Measurements from ENCODE around the gene CRYL1.

The CRYL1 gene

GRCh38 chr13:20528452-20528851 lies 2.8 kb upstream of the CRYL1 start:
- DNase-seq (ENCODE audit: low read depth): no peak

- DNase-seq (ENCODE audit: low read depth): no peak
These were observed 1.0 kb upstream of the CRYL1 start for GRCh38 chr13:20526664-20527063.

GRCh38 chr13:20525144-20525600 lies 485 bp downstream of the CRYL1 start:
- DNase-seq (ENCODE audit: low read depth): no peak

DNA sequence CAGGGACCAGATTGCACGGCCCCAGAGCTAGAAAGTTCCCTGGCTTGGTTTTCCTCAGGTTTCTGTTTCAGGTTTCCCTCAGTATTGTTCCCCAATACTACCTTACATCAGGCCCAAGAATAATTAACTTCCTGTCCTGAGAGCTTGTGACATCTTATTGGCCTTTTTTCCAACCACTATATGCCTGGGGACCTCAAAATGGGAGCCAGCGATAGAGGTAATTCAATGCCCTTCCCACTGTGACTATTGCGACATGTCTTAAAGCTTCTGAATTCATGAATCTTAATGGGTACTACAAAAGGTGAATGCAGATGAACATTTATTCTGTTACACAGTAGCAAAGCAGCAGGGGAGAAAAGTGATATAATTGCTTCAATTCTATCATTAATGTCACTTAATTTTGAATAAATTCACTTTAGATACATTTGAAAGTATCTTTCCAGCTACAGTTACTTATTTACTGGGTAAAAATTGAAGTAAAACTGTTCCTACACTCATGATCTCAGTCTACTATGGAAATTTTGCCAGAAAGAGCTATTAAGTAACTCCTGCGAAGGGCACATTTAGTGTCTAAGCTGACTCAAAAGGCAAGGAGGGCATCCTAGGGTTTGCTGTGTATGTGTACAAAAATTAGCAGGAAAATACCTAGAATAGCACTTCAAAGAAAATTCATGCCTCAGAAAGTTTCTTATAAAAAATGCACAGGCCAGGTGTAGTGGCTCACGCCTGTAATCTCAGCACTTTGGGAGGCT lies 4.1 kb downstream of the CRYL1 start:
- DNase-seq (ENCODE audit: low read depth): no peak

DNA sequence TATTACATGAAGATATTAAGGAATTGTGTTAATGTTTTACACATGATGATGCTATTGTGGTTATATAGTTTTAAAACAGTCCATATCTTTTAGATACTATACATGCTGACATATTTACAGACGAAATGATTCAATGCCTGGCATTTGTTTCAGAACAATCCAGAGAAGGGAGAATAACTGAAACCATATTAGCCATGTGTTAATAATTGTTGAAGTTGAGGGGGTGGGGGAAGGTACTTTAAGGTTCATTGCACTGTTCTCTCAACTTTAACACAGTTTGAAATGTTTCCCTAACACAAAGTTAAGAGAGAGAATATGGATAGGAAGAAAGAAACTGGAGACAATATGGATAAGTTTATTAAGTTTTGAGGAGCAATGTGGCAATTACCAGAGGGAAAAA lies 5.8 kb downstream of the CRYL1 start:
- DNase-seq (ENCODE audit: low read depth): no peak

DNA sequence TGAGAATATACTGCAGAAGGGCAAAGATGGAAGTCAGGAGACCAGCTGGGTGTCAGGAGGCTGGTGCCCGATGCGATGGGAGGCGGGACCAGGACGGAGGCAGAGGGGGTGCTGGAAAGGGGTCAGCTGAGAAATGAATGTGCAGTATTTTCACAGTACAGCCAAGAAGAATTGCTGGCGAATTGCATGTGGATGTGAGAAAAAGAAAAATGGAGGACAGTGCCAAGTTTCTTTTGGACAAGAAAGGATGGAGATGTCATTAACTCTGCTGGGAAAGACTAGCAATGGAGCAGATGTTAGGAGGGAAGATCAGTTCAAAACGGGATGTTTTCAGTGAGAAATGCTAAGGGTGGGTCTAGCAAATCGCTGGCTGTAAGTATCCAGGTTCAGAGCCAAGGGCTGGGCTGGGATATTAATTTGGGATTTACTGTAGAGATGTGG lies 7.0 kb downstream of the CRYL1 start:
- no peak for DNase-seq (ENCODE audit: low read depth)

- no peak for DNase-seq (ENCODE audit: low read depth)
These were observed 10.8 kb downstream of the CRYL1 start for GRCh38 chr13:20514866-20515265.

- DNase-seq (ENCODE audit: low read depth): no peak
These were observed 12.1 kb downstream of the CRYL1 start for GRCh38 chr13:20513466-20513995.

DNA sequence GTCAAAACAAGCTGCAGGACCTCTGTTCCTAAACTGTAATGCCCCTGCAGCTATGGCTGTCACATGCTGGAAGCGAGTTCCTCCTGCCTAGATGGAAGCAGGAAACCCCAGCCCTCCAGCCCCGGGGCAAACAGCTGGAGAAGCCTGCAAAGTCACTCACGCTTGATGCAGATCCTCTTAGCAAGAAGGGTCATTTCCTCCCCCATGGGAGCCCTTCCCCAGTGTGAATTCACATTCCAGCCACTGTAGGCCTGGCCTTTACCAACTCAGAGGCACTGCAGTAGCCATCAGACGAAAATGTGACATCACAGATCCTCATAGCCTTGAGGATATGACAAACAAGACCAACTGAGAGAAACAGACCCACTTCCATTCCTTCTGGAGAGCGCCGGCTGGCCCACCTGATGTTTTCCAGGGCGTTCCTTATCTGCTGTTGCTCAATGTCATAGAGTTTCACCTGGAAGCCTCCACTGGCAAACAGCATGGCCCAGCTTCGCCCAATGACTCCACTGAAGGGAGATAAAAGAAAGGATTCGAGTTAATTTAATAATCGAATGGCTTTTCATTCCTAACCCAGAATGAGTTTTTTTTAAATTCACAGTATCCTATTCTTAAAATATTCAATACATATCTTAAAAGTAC lies 13.5 kb downstream of the CRYL1 start:
- DNase-seq (ENCODE audit: low read depth): no peak

DNA sequence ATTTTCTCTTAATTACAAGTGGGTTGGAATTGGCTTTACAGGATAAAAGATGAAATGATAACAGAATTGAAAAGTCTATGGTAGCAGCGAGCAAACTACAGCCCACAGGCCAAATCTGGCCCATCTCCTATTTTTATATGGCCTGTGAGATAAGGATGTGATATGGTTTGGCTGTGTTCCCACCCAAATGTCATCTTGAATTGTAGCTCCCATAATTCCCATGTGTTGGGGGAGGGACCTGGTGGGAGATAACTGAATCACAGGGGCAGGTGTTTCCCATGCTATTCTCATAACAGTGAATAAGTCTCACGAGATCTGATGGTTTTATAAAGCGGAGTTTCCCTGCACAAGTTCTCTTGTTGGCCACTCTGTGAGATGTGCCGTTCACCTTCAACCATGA lies 19.0 kb downstream of the CRYL1 start:
- DNase-seq (ENCODE audit: low read depth): no peak

DNA sequence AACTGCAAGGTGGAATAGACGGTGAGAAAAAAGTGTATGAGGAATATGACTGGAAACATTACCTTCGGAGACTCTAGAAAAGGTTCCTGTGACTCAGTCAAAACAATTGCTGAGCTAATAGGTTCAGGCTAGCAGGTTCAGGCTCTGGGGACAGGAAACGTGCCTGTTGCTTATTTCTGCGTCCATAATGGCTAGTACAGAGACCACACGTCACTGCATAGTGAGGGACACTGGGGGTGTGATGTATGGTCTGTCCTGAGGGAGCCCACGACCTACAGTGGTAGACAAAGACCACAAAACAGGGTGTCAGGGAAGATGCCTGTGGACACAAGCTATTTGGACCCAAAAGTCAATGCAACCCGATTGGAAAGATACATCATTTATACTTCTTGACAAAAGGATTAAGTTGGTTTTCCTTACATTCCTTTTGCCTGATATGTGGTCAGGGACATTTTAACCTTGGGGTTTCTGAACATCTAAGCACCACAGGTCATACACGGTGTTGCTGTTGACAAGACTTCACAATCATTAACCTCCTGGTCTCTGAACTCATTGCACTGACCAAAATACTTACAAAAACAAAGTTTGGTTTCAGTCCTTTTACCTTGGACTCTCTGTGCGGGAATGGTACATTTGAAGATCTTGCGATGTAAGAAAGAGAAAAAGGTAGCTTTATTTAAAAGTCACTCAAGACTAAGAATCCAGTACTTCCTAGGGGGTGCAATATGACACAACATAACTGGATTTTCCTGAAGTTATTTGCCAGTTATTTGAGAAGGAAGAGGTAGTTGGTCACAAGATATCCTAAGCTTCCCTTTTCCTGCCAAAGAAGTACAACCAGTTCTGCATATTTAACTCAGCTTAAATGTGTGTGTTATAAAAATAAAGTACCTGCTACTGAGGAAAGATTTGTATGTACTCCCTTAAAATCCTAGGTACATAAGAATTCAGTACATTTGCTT lies 20.0 kb downstream of the CRYL1 start:
- DNase-seq (ENCODE audit: low read depth): no peak

DNA sequence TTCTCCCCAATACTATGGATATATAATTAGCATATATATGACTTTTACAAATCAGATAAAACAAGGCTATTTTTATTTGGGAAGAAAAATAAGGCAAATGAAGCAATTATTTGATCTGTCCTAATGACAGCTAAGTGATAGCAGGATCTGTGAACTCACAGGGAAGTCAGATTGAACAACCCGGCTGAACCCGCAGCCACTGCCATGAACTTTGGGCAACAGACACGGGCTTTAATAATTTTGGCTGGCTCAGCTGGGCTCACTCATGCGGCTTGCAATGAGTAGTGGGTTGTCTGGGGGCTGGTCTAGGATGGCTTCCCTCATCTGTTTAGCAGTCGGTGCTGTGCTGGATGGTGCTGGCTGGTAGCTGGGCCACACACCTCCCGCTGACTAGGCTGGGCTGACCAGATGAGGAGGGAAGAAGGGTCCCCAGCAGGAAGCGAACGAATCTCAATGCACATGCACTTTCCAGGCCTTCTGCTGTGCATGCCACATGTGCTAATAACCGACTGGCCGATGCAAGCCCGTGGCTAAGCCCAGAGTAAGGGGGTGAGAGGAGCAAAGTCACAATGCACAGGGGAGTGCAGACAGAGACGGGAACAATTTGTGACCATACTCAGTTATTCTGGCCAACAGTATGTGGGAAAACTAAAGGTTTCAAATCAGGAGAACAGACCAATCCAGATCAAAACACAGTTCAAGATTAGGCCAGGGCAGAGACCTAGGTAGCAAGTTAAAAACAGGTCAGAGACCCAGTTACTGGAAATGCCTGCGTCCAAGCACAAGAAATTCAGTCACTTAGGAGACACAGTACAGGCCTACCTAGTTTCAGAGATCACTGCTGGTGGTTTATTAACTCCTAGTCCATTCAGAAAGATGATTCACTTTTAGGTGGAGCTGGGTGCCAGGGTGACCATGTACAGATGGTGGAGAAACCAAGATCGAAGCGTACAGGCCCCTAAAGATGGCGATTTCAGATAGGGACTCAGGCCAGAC lies 22.3 kb downstream of the CRYL1 start:
- DNase-seq (ENCODE audit: low read depth): no peak

GRCh38 chr13:20501592-20501991 lies 24.1 kb downstream of the CRYL1 start:
- no peak for DNase-seq (ENCODE audit: low read depth)

DNA sequence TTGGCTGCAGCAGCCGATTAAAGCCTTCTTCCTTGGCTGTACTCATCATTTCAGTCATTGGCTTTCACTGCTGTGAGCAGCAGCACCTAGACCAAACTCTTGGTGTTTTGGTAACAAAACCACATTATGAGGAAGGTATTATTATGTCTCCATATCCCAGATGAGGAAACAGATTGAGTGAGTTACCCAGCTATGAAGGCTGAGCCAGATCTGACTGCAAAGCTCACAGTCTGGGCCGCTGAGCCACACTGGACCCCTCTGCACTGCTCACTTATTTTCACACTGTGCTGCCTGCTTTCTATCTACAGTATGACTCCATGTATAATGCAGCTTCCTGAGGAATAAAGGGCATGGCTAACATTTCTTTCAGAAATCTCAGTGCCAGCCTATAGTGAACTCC lies 24.5 kb downstream of the CRYL1 start:
- no peak for DNase-seq (ENCODE audit: low read depth)

GRCh38 chr13:20499986-20500385 lies 25.7 kb downstream of the CRYL1 start:
- no peak for DNase-seq (ENCODE audit: low read depth)

DNA sequence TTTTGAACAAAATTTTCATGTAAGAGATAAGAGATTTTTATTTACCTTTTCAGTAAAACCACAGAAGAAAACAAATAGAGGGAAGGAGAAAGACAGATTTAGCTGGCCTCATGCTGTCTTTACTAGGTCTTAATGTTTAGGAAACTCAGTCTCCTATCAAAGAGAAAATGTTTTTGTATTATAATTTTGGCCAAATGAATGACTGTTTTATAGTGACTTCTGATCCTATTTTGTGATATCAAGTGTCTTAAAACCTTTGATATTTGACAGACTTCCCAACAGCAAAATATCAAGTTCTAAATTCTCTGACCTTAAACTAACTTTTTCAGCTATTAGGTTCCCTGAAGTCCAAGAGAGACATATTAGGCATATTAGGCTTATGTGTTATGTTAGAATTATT lies 27.0 kb downstream of the CRYL1 start:
- no peak for DNase-seq (ENCODE audit: low read depth)

DNA sequence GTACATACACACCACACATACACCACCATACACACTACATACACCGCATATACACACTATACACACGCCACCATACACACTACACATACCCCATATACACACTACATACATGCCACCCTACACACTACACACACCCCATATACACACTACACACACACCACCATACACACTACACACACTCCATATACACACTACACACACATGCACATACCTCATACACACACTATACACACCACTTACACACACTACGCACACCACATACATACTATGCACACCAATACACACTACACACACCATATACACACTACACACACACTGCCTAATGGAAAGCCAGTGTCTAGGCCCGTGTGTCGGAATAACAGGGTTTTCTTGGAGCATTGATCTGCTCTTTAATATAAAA lies 27.5 kb downstream of the CRYL1 start:
- DNase-seq (ENCODE audit: low read depth): no peak

DNA sequence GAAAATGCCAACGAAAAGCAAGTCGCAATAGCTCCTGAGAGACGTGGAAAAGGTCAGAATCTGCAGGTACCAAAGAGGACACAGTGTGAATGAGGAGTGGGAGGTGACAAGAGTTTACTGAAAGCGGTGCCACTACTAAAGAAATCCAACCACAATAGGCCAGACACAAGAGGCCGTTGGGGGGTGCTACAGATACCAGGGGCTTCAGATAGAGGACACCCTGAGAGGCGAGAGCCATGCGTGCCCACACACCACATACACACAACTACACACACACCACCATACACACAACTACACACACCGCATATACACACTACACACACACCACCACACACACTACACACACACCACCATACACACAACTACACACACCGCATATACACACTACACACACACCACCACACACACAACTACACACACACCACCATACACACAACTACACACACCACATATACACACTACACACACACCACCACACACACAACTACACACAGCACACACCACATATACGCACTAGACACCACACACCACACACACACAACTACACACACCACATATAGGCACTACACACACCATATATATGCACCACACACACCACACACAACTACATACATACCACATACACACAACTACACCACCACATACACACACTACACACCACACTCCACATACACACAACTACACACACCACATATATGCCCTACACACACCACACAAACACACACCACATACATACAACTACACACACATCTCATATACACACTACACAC lies 28.5 kb downstream of the CRYL1 start:
- DNase-seq (ENCODE audit: low read depth): no peak

DNA sequence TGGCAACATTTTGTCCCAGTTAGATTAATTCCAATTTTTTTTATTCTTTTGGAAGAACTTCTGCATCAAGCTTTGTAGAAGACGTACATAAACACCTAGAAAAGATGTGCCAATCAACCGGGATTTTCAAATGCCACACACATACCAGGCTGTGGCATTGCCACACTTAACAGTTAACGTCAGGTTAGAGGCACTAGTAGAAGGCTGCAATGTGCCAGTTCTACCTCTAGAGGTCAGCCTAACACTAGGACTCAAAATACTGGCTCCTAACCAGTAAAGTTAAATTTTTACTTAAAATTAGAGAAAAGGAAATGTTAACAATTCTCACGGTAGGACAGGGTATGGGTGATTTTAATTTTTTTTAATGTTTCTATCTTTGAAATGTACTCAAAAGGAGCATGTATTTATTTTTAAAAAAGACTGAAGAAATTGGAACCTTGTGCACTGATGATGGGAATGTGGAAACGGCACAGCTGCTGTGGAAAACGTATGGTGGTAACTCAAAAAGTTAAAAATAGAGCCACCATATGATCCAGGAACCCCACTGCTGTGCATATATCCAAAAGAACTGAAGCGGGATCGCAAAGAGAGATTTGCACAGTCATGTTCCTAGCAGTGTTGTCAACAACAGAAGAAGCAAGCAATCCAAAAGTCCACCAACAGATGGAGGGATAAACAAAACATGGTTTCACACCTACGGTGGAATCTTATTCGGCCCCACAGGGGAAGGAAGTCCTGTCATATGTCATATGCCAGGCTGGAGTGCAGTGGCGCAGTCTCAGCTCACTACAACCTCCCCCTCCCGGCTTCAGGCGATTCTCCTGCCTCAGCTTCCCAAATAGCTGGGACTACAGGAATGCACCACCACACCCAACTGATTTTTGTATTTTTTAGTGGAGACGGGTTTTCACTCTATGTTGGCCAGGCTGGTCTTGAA lies 30.3 kb downstream of the CRYL1 start:
- peak; percentile 27 for DNase-seq (ENCODE audit: low read depth)
